Measurements from ENCODE around the gene BMAL2.

Gene BMAL2

DNA sequence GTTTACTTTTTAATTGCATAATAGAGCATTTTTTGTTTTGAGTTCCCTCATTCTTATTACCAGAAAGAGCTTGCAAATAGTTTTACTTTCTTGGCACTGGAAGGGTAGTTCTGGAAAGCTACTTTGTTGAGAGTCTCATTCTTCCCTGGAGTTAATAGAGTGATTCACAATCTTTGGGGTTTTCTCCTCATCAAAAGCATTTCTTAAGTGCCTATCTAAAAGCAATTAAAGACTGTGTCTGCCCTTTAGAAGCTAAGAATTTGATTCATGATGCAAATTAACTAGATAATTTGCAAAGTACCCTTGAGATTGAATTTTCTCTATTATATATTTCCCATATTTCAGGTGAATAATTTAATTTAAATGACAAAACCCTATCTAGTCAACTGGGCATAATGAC, 8.1 kb upstream of the BMAL2 start:
- peak; percentile 21 for DNase-seq

DNA sequence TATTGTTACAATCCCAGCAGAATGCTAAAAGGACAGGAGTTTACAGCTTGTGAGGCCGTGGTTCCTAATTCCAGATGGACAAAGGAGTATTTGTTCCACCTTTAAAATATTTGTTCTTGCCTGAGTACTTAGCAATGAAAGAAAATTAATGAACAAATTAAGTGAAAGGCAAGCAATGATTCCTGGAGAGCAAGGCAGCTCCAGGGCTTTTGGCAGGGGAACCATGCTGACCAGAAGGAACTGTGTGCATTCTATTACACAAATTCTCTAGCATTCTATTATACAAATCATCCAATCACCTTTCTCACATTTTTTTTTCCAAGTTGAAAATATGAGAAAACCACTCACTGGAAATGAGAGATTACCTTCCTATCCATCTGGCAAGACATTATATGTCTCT, 1.8 kb upstream of the BMAL2 start:
- DNase-seq: peak; percentile 11

DNA sequence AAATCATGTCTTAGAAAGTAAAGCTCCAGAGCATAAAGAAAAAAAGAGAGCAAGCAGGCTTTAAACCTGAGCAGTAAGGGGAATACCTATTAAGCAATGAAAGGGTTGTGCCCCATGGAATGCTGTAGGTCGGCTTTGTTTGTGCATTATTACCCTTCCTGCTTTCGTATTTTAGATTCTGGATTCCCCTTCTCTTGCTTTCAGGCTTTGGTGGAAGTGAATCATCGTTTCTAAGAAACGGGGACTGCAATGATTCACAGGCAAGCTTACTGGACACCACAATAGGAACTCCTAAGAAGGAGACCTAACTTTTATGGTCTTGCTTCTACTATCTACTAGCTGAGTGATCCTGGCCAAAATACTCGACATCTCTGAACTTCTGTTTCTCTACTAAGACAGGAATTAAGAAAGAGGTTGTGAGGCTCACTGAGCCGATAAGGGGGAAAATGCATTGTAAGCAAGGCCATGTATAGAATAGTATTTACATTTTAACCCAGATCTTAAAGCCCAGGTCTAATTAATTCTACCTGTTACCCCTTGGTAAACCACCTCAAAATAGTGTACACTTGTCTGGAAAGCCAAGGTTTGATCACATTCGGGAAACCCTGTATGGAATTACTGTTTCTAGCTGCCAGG, 1.2 kb upstream of the BMAL2 start:
- peak; percentile 88 for DNase-seq

DNA sequence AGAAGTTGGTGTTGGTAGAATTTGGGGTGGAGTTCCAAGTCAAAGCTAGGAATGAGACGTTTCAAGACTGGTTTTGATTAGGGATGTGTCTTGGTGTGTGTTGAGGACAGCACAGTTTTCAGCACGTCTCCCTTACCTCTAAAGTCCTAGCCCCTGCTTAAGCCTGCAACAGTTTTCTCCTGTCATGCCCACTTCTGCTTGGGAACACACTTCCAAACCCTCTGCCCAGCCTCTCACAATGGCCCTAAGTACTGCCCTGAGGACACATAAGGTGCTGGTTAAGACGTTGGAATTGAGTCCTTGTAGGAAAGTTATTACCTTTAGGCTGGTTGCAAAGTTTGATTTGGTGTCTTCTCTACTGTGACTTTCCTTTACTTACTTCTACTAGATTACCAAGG, 710 bp upstream of the BMAL2 start:
- peak; percentile 19 for DNase-seq

DNA sequence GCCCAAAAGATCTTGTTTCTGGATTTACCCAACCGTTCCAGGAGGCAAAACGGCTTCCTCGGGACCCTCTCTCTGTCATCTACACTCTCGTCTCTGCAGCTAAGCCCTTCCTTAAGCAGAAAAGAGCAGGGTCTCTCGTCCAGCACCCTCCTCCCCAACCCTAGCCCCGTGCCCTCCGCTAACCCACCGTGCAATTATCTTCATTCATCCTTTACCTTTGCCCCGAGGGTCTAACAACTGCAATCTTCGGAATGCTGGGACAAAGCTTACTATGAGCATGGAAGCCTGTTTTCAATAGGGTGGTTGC, 276 bp upstream of the BMAL2 start:
- peak; percentile 3 for DNase-seq

DNA sequence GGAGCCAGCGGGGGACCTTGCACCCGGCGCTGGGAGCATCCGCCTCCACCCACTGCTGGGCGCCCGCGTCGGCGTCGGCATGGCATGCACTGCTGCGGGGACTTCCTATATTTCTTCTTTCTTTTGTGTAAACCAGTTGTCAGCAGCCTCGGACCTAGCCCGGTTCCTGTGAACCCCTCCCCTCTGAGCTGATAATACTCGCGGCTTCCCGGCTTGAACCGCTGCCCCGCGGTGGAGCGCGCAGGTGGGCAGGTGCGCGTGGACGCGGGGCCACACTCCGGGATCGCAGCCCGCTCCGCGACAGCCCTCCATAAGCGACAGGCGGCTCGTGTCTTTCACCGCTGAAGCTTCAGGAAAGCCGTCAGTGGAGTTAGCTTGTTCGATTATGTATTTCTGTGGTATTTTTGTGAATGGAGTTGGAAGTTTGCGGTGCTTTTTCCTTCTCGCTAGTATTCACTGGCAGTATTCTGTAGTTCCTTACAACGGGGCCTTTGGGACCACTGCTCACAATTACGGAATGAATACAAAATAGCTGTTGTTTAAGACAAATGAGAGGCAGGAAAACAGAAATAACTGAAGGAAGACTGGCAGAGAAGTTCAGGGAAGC, 870 bp downstream of the BMAL2 start:
- DNase-seq: peak; percentile 4

DNA sequence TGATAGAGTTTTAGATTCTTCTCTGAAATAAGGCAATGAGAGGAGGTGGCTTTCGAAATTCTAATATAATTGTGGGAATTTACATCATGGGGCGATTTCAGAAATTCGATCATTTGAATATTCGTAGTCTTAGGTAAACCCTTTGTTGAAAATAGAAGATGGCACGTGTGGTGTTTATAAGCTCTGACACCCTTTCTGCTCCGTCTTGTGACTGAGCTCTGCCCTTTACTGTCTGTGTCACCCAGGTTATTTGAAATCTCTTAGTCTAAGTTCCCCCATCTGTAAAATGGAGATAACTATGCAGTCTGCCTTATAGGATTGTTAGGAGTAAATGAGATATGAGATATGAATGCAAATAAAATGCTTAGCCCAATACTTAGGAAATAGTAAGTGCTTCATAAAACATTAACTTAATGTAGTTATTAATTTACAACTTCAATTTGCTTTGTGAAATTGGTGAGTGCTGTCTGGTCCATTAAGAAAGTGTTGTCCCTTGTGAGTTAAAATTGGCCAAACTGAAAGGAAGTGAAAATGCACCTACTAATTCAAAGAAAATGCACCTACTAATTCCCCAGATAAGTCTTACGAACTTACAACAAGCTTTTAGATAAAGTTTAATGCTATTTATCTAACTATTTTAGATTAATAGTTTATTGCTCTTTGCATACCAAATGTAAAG, 1.5 kb downstream of the BMAL2 start:
- no peak for DNase-seq

DNA sequence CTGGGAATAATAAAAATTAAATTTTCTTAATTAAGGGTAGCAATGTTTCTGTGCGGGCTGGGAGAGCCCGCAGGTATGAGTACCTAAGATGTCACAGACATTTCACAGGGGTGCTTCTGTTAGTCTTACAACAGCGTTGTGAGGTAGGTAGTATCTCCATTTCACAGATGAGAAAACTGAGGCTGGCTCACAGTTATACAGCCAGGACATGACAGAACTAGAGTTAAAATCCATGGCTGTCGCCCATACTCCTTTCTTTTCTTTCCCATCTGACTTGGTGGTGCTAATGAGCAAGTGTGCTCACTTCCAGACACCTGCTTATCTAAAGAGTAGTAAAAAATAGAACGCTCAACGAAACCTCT, 2.1 kb downstream of the BMAL2 start:
- DNase-seq: no peak

DNA sequence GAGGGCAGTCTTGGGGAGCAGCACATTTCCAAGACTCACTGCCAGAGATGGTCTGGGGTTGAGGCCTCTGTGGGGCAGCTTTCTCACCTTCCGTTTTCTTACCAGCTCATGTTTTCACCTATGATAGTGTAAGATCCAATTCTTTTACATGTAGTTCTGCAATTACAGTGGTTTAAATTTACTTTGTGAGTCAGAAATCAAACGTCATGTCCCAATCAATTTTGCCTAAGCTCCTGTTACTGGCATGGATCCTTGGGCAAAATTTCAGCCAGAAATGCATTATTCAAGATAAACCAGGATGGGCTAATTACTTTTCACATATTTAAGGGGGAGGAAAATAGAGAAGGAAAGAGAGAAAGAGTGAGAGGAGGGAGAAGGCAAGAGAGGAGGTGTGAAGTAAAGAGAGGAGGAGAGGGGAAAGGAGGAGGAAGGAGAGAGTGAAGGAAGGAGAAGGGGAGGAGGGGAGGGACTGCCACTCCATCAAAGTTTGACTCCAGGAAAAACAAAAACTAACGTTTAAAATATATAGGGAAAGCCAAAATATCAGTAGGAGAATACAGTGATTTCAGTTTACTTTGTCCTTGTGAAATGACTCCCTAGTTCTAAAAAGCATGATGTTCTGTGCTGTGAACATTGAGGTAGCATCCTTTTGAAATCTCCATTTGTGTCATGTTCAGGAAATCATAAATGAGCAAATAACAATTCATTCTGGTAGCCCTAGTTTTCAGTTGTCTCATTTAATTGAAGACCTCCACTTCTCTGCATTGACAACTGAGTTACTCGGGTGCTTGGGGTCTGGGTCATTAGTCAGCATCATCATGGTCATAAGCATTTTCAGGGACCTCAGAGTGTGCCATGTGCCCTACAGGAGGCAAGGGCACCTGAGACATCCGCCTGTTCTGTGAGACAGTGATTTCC, 3.0 kb downstream of the BMAL2 start:
- DNase-seq: no peak

DNA sequence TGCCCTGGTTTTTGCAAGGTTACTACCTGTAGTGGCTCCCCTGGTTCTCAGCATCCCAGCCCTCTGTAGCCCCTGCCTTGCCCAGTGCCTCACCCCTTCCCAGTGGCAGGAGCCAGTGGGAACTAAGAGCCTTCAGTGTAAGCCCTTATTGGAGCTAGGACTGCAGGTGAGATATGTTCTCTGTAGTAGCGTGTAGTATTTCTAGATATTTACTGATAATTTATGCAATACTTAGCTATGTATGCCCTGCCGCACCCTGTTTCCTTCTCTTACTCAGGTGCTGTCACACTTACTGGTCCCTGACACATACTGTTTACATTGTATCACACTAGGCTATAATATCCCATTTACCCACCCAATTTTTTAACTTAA, 3.6 kb downstream of the BMAL2 start:
- DNase-seq: no peak

DNA sequence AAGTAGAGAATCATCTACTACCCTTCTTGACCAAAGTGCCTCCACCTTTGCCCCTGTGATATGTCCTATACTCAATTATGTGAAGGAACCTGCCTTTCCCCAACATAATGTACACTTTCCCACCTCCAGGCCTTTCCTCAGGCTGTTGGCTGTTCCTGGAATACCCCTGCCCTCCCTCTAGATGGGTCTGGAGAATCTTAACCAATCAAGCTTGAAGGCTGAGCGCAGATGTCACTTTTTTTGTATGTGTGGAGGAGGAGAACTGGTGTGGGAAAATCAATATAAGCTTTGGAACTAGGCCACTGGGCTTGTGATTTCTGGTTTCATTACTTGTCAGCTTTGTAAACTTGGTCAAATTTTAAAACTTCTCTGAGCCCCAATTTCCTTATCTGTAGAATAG, 4.7 kb downstream of the BMAL2 start:
- DNase-seq: no peak

DNA sequence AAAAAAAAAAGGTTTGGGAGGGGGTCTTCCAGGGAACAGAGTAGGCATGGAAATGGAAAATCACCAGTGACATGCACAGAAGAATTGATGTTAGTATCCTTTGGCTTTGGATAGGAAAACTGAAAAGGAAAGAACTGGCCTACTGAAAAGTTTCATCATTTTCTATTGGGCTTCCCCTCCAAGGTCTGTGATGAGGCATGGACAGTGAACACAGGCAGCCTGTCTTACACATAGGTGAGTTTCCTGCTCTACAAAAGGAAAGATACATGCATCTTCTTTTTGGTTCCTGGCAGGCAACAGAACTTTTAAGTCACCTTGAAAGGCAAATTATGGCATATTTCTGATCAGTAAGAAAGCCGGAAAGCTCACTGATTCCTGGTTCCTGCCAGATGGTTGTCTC, 5.8 kb downstream of the BMAL2 start:
- no peak for DNase-seq

DNA sequence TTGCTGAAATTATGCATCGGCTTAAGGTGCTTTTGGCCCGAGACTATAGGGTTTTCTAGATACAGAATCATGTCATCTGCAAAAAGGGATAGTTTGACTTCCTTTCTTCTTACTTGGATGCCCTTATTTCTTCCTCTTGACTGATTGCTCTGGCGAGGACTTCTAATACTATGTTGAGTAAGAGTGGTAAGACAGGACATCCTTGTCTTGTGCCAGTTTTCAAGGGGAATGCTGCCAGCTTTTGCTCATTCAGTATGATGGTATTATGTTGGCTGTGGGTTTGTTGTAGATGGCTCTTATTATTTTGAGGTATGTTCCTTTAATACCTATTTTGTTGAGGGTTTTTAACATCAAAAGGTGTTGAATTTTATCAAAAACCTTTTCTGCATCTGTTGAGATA, 8.3 kb downstream of the BMAL2 start:
- DNase-seq: no peak

DNA sequence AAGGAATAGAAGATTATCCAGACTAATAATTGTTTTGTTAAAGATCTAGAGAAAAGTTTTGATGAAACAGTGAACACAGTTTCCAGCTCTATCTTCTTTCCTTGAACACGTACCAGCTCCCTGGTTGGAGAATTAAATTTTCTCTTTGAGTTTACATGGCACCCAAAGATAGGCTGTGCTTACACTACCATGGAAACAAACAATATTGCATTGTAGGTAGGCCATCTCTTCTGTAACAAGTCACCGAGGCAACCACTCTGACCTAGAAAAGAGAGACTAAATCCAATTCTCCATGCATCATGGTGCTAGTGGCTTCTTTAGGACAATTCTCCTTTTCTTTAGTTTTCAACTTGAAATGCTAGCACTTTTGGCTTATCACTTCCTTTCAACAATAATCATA, 9.9 kb downstream of the BMAL2 start:
- DNase-seq: no peak

DNA sequence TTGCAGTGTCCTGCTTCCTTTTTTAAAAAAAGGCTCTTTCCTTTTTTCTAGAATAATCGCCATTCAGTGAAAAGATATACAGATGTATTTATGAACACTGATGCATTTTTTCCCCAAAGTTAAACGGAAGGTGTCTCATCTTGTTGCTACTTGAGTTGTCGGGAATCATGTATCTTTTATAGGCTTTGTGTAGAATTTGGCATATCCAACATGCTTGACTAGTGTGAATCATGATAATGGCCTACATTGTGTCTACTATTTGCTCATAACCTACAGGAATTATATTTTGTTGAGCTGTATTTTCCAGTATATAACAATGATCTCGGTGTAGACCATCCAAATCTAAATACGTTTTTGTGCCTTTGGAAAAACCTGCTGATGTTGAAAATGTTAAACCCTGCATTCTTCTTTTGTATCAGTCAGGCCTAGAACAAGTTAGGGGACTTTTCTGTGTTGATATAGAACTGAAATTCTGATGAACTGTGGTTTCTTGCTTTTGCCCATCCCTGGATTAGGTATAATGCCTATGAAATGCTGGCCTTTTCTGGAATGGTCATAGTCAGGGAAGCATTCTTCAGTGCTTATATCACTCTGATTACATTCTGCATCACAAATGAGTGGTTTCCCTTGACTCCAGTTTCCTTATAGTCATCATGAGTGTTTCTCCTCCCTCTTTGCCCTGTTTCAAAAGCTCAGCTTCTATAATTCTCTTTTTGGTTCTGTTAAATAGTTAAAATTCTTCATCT, 10.8 kb downstream of the BMAL2 start:
- peak; percentile 92 for DNase-seq

DNA sequence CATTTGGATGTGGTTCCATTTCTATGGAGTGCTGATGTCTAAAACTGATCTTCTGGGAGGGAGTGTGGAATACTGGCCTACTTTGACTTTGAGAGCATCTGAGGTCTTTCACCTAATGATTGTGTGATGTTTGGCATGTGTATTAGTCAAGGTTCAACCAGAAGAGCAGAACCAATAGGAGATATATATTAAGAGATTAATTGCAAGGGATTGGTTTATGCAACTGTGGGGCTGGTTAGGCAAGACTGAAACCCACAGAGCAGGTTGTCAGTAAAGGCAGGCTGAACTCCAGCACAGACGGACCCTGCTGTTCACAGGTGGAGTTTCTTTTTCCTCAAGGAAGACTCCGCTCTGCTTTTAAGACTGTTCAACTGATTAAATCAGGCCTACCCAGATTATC, 11.6 kb downstream of the BMAL2 start:
- peak; percentile 13 for DNase-seq

DNA sequence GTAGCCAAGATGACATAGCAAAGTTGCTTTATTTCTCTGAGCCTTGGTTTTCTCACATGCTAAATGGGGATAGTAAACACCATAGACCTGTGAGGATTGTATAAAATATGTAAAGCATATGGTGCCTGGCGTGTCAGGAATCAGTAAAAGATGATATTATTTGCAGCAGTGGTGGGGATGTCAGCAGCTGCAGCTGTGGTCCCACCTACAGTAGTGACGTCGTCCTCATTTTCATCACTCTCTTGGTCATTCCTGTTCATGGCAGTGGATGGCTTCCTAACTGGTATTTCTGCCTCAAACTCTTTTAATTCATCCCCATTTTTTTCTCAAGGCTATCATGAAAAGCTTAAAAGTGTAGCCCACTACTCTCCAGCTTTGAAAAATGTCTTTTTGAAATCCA, 12.1 kb downstream of the BMAL2 start:
- DNase-seq: peak; percentile 18

DNA sequence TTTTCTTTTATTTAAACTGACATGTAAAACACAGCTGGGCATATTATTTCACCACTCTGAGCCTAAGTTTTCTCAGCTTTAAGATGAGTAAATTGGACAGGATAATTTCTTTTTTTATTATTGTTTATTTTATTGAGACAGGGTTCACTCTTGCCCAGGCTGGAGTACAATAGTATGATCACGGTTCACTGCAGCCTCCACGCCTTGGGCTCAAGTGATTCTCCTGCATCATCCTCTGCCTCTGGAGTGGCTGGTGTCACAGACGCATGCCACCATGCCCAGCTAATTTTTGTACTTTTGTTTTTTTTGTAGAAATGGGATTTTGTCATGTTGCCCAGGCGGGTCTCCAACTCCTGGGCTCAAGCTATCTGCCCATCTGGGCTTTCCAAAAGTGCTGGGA, 12.7 kb downstream of the BMAL2 start:
- DNase-seq: no peak

DNA sequence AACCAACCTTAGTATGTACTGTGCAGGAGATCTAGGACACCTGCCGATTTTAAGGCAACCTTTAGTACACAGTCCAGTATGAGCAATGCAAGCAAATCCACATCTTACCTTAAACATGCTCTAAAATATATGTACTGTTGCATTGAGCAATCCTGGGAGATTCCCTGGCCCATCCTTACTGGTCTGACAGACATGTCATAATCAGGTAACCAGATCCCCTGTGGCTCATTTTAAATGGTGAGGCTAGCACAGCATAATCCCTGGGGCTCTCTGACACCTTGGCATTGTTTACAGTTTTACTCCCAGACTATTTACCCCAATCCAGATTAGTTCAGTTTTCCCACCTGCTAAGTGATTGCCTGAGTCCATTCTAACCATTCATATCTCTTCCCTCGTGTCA, 15.1 kb downstream of the BMAL2 start:
- DNase-seq: no peak

DNA sequence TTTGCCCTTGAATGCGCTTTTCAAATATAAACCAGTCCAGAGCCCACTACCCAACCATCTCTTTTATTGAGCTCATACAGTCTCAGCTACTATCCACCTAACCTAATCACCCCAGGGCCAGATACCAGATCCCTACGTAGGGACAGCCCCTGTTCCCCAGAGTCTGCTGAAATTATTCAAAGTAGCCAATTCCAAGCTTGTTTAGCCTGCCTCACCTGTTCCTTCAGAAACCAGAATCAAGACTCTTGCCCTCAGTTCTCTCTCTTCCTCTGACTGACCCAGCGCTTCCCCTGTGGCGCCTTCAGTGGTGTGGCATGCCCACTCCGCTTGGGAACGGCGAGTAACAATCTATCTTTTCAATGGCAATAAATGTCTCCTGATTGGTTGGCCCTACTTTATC, 18.8 kb downstream of the BMAL2 start:
- DNase-seq: no peak

DNA sequence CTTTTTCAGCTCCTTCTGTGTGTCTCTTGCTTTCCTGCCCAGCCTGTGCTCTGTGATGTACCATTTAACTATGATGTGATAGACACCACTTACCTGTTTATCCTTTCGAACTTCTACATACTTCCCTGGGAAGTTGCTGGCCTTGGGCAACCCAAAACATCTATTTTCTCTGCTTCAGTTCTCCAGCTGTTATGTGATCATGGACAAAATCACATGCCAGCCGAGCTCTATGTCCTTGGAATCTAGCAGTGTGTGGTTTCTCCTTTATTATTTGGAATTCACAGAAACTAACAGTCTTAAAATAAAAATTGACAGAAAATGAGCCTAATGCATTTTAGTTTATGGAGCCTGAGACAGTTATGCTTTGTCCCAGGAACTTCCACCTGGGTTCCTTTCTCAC, 22.9 kb downstream of the BMAL2 start:
- DNase-seq: no peak

DNA sequence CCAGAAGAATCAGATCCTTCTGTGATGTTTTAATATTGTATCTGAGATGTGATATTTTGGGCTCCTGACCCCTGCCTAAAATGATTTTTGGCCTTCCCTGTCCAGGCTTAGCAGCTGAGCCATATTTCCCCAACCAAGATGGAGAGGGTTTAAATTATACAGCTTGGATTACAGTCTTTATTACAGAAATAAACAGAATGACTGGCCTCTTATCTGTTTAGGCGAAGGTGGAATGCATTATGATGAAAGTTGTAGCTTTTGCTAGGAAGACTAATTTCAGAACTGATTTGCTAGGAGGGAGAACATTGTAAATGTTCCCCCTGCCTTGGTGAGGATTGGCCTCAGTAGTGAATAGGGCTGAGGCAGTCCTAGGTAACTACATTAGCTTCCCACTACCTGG, 23.3 kb downstream of the BMAL2 start:
- no peak for DNase-seq
